Prostate gland (tissue), 2 donors: ENCODE results near the gene SRRM4. TPM values are rescaled to one million over a fixed set of nuclear protein-coding genes. Genes with fewer than 3 reads are reported as not detected.

Experiments used
- DNase-seq: peaks from one replicate; pipeline ENCODE4 v3.0.0-alpha.2; 2019; ENCODE audit warnings: low spot score
- H3K27ac ChIP-seq, 2 donors: fragments of 200-600 bp; sonication (generic); 2 replicates each; pipeline ENCODE4 v1.5.1; 2017 to 2019
- H3K27me3 ChIP-seq: fragments of 200-600 bp; sonication (generic); replicated peaks from 2 replicates; pipeline ENCODE4 v1.5.1; 2019; ENCODE audit not compliant: insufficient read depth
- H3K36me3 ChIP-seq, 2 donors: fragments of 200-600 bp; sonication (generic); 1 replicate in 1 of 2; 2 replicates in 1 of 2; pipeline versions ENCODE4 v1.5.1 to v1.8.1; 2017 to 2019
- H3K4me1 ChIP-seq: fragments of 200-600 bp; sonication (generic); replicated peaks from 2 replicates; pipeline ENCODE4 v1.5.1; 2019
- H3K4me3 ChIP-seq, 2 donors: fragments of 200-600 bp; sonication (generic); 2 replicates each; pipeline ENCODE4 v1.5.1; 2017 to 2019
- H3K9me3 ChIP-seq: fragments of 200-600 bp; sonication (generic); 2 replicates; pipeline ENCODE4 v1.5.1; 2017
- CTCF ChIP-seq, 4 experiments: fragments of 200-600 bp in 2 of 4; fragments of 450-650 bp in 2 of 4; sonication (generic) in 2 of 4; IDR thresholded peaks; 1 replicate in 3 of 4; 2 replicates in 1 of 4; pipeline ENCODE4 v1.5.1; 2016 to 2019; ENCODE audit warnings: antibody characterized with exemption in 4 of 4, mild to moderate bottlenecking in 2 of 4, moderate library complexity in 2 of 4
- POLR2A ChIP-seq: fragments of 450-650 bp; IDR thresholded peaks from one replicate; pipeline ENCODE4 v1.6.1; 2016; ENCODE audit warnings: antibody characterized with exemption, mild to moderate bottlenecking
- POLR2AphosphoS5 ChIP-seq: sonication (generic); formaldehyde crosslinking; IDR thresholded peaks from one replicate; pipeline ENCODE4 v1.6.1; 2017; ENCODE audit warnings: antibody characterized with exemption
- WGBS: methylation state at CpG from one replicate; pipeline ENCODE4 v1.1.5; 2018; 5-methylcytosine and 5-hydroxymethylcytosine counted together
- intact Hi-C: fragments of 100-400 bp; cut with DNase I; formaldehyde crosslinking; loops from one replicate; pipeline ENCODE4 v1.14.2; 2022
- total RNA-seq, 2 donors: library from RNA; depleted of rRNA; stranded (reverse); fragments of >200 nt; gene quantifications; one replicate each; pipeline ENCODE4 v1.1.0, GENCODE V29; 2016

The SRRM4 gene
- total RNA-seq, 2 donors from 2014 or later: 0.05 to 0.11 TPM

DNA sequence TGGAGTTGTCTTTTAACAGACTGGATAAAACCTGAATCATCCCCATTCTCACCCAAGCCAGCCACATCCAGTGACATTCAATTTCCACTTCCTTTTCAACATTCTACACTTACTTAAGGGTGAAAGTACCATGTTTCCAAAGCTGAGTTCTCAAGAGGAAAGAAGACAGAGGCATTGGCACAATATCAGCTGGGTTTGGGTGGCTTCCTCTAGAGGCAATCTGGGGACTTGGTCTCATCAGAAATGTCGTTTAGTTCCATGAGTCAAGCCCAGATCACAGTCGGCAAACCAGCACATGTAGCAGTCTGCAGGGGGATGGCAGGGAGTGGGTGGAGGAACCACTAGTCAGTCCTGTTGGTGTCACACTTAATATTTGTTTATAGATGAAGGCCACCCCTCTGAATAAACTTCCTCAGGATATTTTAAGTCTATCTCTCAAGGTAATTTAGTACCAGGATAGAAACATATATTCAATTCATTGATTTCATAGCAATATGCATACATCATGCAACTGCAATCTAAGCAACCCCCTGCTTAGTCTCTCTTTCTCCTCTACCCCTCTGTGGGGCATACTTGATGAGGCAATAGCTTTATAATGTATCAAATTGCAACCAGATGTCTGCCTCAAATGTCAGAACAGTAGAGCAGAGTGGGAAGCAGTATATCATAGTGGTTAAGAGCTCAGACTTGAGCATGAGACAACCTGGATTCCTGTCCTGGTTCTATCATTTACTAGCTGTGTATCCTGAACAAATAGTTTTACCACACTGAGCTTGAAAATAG is 3.0 kb downstream of the SRRM4 start:
- intact Hi-C loops: loop anchor here (10.0 kb wide), 1 partner anchor 430 kb away; no protein-coding TSS in a partner anchor
- Histone ChIP-seq H3K27me3 (peaks cover 11% of the 10 kb centered on the region), H3K4me3 (no peak overlapping the region)

GRCh38 chr12:118986050-118986449 is 4.7 kb downstream of the SRRM4 start:
- intact Hi-C loops: loop anchor here (10.0 kb wide), 1 partner anchor 429 kb away; no protein-coding TSS in a partner anchor
- 41% methylated on average over 8 of the region's 8 CpGs for WGBS
- no peak for DNase-seq
- TF ChIP-seq CTCF (IDR thresholded peaks at IDR 0.05): no peak
- TF ChIP-seq POLR2AphosphoS5: no peak
- no peak for TF ChIP-seq POLR2A
- no peaks in the 10 kb centered on the region for H3K36me3 ChIP-seq
- peaks cover 11% of the 10 kb centered on the region for H3K27me3 ChIP-seq
- H3K4me1 ChIP-seq: no peaks in the 10 kb centered on the region
- no peaks in the 10 kb centered on the region for H3K9me3 ChIP-seq
- no peak overlapping the region for H3K27ac ChIP-seq
- H3K4me3 ChIP-seq: no peak overlapping the region

More for the DNA sequence above, 3.0 kb downstream of the SRRM4 start:
- H3K36me3 ChIP-seq: no peaks in the 10 kb centered on the region
- no peaks in the 10 kb centered on the region for H3K9me3 ChIP-seq
- TF ChIP-seq POLR2A: no peak
- TF ChIP-seq CTCF (IDR thresholded peaks at IDR 0.05): no peak
- no peak for TF ChIP-seq POLR2AphosphoS5
- H3K4me1 ChIP-seq: no peaks in the 10 kb centered on the region
- no peak for DNase-seq
- WGBS: 53% methylated on average over 2 of the region's 2 CpGs
- H3K27ac ChIP-seq: no peak overlapping the region

- WGBS: 55% methylated on average over 5 of the region's 5 CpGs
- no peaks in the 10 kb centered on the region for H3K4me1 ChIP-seq
- H3K9me3 ChIP-seq: no peaks in the 10 kb centered on the region
- intact Hi-C loops: no loop called here
- DNase-seq: no peak
- no peak for TF ChIP-seq POLR2A
- TF ChIP-seq POLR2AphosphoS5: no peak
- TF ChIP-seq CTCF (IDR thresholded peaks at IDR 0.05): no peak
- H3K36me3 ChIP-seq: no peaks in the 10 kb centered on the region
- H3K4me3 ChIP-seq: no peak overlapping the region
- no peaks in the 10 kb centered on the region for H3K27me3 ChIP-seq
- H3K27ac ChIP-seq: no peak overlapping the region
These were observed 17.8 kb downstream of the SRRM4 start for GRCh38 chr12:118999107-118999506.

DNA sequence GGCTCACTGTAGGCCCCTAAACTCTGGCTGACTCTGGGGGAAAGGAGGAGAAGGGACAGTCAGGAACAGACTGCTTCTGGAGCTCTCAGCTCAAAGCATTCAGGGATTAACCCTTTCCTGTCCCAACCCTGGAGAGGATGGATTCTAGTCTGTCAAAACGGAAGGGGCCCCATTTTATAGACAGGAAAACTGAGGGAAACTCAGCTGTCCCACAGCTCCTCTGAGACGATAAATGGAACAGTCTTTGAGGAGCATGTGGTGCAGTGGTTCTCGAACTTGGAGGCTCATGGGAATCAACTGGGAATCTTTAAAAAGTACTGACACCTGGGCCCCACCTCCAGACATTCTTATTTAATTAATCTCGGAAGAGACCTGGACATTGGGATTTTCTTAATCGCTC is 23.7 kb downstream of the SRRM4 start:
- intact Hi-C loops: no loop called here
- TF ChIP-seq POLR2AphosphoS5 (no peak), POLR2A (no peak), CTCF (IDR thresholded peaks at IDR 0.05) (no peak)
- DNase-seq: no peak
- H3K4me3 ChIP-seq: no peak overlapping the region
- H3K36me3 ChIP-seq: no peaks in the 10 kb centered on the region
- no peaks in the 10 kb centered on the region for H3K9me3 ChIP-seq
- H3K27ac ChIP-seq: no peak overlapping the region
- peaks cover 4% of the 10 kb centered on the region for H3K27me3 ChIP-seq
- WGBS: 53% methylated on average over 5 of the region's 5 CpGs
- H3K4me1 ChIP-seq: no peaks in the 10 kb centered on the region

DNA sequence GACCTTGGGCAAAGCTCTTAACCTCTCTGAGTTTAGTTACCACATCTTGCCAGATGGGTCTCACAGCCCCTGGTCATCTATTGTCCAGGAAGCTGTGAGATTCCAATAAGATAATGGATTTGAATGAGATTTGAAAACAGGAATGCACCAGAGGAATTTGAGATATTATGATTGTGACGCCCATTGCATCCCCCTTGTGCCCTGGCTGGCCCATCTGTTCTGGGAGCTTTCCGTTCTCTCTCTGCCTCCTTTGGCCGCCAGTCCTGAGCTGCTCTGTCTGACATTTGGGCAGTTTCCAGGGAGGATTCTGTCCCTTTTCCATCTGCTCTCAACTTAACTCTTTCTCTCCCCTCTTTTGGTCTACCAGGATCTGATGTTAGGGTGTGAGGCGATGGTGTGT is 24.6 kb downstream of the SRRM4 start:
- H3K9me3 ChIP-seq: no peaks in the 10 kb centered on the region
- TF ChIP-seq CTCF (IDR thresholded peaks at IDR 0.05): no peak
- no peak for TF ChIP-seq POLR2A
- no peak for TF ChIP-seq POLR2AphosphoS5
- H3K36me3 ChIP-seq: no peaks in the 10 kb centered on the region
- no peak overlapping the region for H3K4me3 ChIP-seq
- 44% methylated on average over 4 of the region's 4 CpGs for WGBS
- no peaks in the 10 kb centered on the region for H3K4me1 ChIP-seq
- H3K27ac ChIP-seq: no peak overlapping the region
- intact Hi-C loops: no loop called here
- no peak for DNase-seq
- peaks cover 4% of the 10 kb centered on the region for H3K27me3 ChIP-seq
